ENCODE results near the gene PRKCB.
A peak's percentile ranks its signal among the peaks of the same experiment; 100 is the strongest.

PRKCB gene

GRCh38 chr16:24114876-24115275 lies 279.1 kb downstream of the PRKCB start:
- Histone ChIP-seq H3K4me3 (ENCODE audit: low read depth, low read length) (no peak overlapping the region), H3K4me1 (ENCODE audit: control insufficient read depth, insufficient read depth, low read length) (peaks cover 7% of the 10 kb centered on the region; the same call in 1 of the 2 replicates), H3K36me3 (ENCODE audit: control insufficient read depth in 2 of 2, insufficient read depth in 1 of 2, low read length in 2 of 2) (no peaks in the 10 kb centered on the region), H3K9me3 (ENCODE audit: control insufficient read depth, insufficient read depth, low read depth, low read length) (no peaks in the 10 kb centered on the region), H3K27ac (ENCODE audit: extremely low read depth, low read depth, low read length) (no peak overlapping the region)
- ChIA-PET POLR2A (no interaction called here), CTCF (no interaction called here)
- TF ChIP-seq ZNF623 (tag by site-specific recombination; IDR thresholded peaks at IDR 0.05) (peak; percentile 95), ZNF174 (tag by site-specific recombination; IDR thresholded peaks at IDR 0.05) (no peak), ZNF768 (tag by site-specific recombination; IDR thresholded peaks at IDR 0.05) (no peak)
- TF ChIP-seq, protein P1, sequence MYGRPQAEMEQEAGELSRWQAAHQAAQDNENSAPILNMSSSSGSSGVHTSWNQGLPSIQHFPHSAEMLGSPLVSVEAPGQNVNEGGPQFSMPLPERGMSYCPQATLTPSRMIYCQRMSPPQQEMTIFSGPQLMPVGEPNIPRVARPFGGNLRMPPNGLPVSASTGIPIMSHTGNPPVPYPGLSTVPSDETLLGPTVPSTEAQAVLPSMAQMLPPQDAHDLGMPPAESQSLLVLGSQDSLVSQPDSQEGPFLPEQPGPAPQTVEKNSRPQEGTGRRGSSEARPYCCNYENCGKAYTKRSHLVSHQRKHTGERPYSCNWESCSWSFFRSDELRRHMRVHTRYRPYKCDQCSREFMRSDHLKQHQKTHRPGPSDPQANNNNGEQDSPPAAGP (tag by site-specific recombination; IDR thresholded peaks at IDR 0.05) = no peak
- TF ChIP-seq, protein P2, sequence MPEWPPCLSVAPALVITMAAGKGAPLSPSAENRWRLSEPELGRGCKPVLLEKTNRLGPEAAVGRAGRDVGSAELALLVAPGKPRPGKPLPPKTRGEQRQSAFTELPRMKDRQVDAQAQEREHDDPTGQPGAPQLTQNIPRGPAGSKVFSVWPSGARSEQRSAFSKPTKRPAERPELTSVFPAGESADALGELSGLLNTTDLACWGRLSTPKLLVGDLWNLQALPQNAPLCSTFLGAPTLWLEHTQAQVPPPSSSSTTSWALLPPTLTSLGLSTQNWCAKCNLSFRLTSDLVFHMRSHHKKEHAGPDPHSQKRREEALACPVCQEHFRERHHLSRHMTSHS (tag by site-specific recombination; IDR thresholded peaks at IDR 0.05) = no peak

DNA sequence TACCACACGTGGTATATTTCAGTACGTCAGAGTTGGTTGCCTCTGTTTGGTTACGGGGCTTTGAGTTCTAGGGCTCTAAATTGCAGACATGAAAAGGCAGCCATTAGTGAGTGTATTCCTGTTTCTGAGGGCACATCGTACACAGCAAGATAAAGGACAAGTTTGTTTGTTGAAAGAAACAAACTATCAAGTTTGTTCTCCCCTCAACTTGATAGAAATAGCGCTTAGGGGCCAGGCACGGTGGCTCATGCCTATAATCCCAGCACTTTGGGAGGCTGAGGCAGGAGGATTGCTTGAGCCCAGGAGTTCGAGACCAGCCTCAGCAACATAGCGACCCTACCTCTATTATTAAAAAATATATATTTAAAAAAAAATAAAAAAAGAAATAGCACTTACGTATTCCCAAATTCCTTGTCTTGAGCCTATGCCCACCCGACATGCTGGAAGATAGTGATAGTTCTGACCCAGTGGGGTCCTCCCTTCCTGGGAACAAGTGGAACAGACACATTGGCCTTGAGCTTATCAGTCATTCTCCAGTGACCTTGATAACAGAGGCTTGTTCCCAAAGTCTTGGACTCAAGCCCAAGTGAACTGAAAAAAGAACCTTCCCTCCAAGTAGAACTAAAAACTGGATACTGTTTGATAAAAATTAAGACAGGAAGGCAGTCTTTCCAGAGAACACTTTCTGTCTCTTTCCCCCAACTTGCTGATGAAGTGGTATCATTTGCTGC lies 280.4 kb downstream of the PRKCB start:
- ChIA-PET POLR2A (no interaction called here), CTCF (no interaction called here)
- peaks cover 7% of the 10 kb centered on the region; the same call in 1 of the 2 replicates for H3K4me1 ChIP-seq (ENCODE audit: control insufficient read depth, insufficient read depth, low read length)
- TF ChIP-seq ZBTB21 (tag by site-specific recombination; IDR thresholded peaks at IDR 0.05) (no peak), ZNF707 (tag by site-specific recombination; IDR thresholded peaks at IDR 0.05) (no peak)
- no peaks in the 10 kb centered on the region for H3K9me3 ChIP-seq (ENCODE audit: control insufficient read depth, insufficient read depth, low read depth, low read length)
- no peak overlapping the region for H3K4me3 ChIP-seq (ENCODE audit: low read depth, low read length)
- H3K27ac ChIP-seq (ENCODE audit: extremely low read depth, low read depth, low read length) = no peak overlapping the region
- no peaks in the 10 kb centered on the region for H3K36me3 ChIP-seq (ENCODE audit: control insufficient read depth in 2 of 2, insufficient read depth in 1 of 2, low read length in 2 of 2)

DNA sequence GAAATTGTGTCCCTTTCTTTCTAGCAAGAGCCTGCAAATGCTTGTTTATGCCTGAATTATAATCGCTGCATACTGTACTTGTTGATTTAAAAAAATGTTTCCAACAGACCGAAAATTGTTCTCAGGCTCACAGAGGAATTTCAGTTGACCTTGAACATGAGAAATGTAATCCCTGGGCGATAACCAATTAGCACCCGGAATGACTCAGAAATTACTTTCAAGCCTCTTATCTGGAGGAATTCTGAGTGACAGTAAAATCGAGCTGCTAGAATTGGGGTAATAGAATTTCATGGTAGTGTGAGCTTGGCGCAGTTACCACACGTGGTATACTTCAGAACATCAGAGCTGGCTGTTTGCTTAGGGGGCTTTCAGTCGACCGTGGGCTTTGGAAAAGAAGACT lies 281.2 kb downstream of the PRKCB start:
- H3K9me3 ChIP-seq (ENCODE audit: control insufficient read depth, insufficient read depth, low read depth, low read length) = no peaks in the 10 kb centered on the region
- CTCF ChIA-PET = no interaction called here
- POLR2A ChIA-PET = no interaction called here
- no peak overlapping the region for H3K4me3 ChIP-seq (ENCODE audit: low read depth, low read length)
- peaks cover 7% of the 10 kb centered on the region; the same call in 1 of the 2 replicates for H3K4me1 ChIP-seq (ENCODE audit: control insufficient read depth, insufficient read depth, low read length)
- H3K27ac ChIP-seq (ENCODE audit: extremely low read depth, low read depth, low read length) = no peak overlapping the region
- H3K36me3 ChIP-seq (ENCODE audit: control insufficient read depth in 2 of 2, insufficient read depth in 1 of 2, low read length in 2 of 2) = no peaks in the 10 kb centered on the region
- TF ChIP-seq, protein P3, sequence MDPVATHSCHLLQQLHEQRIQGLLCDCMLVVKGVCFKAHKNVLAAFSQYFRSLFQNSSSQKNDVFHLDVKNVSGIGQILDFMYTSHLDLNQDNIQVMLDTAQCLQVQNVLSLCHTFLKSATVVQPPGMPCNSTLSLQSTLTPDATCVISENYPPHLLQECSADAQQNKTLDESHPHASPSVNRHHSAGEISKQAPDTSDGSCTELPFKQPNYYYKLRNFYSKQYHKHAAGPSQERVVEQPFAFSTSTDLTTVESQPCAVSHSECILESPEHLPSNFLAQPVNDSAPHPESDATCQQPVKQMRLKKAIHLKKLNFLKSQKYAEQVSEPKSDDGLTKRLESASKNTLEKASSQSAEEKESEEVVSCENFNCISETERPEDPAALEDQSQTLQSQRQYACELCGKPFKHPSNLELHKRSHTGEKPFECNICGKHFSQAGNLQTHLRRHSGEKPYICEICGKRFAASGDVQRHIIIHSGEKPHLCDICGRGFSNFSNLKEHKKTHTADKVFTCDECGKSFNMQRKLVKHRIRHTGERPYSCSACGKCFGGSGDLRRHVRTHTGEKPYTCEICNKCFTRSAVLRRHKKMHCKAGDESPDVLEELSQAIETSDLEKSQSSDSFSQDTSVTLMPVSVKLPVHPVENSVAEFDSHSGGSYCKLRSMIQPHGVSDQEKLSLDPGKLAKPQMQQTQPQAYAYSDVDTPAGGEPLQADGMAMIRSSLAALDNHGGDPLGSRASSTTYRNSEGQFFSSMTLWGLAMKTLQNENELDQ (tag by site-specific recombination; IDR thresholded peaks at IDR 0.05; ENCODE audit: low read depth) = no peak
- TF ChIP-seq ZNF777 (tag by site-specific recombination; IDR thresholded peaks at IDR 0.05; ENCODE audit: borderline replicate concordance) (no peak), ZBTB44 (tag by site-specific recombination; IDR thresholded peaks at IDR 0.05) (no peak), ZNF157 (tag by site-specific recombination; IDR thresholded peaks at IDR 0.05) (no peak), ZNF133 (tag by site-specific recombination; IDR thresholded peaks at IDR 0.05) (no peak), ZNF391 (tag by site-specific recombination; IDR thresholded peaks at IDR 0.05; ENCODE audit: borderline replicate concordance, low read depth) (no peak), ZNF658 (tag by site-specific recombination; IDR thresholded peaks at IDR 0.05) (no peak), KLF10 (tag by site-specific recombination; IDR thresholded peaks at IDR 0.05) (no peak), ZNF837 (tag by site-specific recombination; IDR thresholded peaks at IDR 0.05) (no peak), ZNF248 (tag by site-specific recombination; IDR thresholded peaks at IDR 0.05) (no peak), PRDM1 (tag by site-specific recombination; IDR thresholded peaks at IDR 0.05) (no peak), SP7 (tag by site-specific recombination; IDR thresholded peaks at IDR 0.05) (peak; percentile 35; the same call in 1 of the 2 replicates)
- TF ChIP-seq, protein P4, sequence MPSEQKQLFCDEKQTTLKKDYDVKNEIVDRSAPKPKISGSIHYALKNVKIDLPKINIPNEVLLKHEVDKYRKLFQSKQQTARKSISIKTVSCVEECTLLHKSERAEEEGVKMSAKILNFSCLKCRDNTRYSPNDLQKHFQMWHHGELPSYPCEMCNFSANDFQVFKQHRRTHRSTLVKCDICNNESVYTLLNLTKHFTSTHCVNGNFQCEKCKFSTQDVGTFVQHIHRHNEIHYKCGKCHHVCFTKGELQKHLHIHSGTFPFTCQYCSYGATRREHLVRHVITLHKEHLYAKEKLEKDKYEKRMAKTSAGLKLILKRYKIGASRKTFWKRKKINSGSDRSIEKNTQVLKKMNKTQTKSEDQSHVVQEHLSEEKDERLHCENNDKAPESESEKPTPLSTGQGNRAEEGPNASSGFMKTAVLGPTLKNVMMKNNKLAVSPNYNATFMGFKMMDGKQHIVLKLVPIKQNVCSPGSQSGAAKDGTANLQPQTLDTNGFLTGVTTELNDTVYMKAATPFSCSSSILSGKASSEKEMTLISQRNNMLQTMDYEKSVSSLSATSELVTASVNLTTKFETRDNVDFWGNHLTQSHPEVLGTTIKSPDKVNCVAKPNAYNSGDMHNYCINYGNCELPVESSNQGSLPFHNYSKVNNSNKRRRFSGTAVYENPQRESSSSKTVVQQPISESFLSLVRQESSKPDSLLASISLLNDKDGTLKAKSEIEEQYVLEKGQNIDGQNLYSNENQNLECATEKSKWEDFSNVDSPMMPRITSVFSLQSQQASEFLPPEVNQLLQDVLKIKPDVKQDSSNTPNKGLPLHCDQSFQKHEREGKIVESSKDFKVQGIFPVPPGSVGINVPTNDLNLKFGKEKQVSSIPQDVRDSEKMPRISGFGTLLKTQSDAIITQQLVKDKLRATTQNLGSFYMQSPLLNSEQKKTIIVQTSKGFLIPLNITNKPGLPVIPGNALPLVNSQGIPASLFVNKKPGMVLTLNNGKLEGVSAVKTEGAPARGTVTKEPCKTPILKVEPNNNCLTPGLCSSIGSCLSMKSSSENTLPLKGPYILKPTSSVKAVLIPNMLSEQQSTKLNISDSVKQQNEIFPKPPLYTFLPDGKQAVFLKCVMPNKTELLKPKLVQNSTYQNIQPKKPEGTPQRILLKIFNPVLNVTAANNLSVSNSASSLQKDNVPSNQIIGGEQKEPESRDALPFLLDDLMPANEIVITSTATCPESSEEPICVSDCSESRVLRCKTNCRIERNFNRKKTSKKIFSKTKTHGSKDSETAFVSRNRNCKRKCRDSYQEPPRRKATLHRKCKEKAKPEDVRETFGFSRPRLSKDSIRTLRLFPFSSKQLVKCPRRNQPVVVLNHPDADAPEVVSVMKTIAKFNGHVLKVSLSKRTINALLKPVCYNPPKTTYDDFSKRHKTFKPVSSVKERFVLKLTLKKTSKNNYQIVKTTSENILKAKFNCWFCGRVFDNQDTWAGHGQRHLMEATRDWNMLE (tag by site-specific recombination; conservative IDR thresholded peaks at IDR 0.05; ENCODE audit: low read depth) = no peak

Data from HEK293 (cell line).